Measurements from ENCODE around the gene TMPRSS9. TPM values are rescaled to one million over a fixed set of nuclear protein-coding genes. Genes with fewer than 3 reads are reported as not detected.

Gene TMPRSS9
- total RNA-seq, 1 experiment from 2014 or later = 0.23 TPM

DNA sequence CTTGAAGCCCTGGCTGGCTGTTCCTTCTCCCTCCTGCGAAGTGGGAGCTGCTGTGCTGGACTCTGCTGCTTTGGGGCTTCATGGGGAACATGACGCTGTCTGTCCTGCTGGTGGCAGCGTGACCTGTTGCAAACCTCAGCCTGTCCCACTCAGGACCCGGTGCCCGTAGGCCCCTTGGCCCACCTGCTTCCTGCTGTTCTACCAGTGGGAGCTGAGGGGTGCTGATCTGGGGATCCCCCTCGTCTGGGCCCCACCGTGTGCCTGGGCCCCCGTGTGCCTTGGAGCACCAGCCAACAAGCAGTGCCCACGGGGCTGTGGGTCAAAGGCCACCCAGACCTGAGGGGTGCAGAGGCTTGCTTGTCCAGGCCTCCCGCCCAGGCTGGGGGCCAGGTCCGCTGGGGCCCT is 26.3 kb upstream of the TMPRSS9 start:
- TF ChIP-seq CTCF (IDR thresholded peaks at IDR 0.05) (no peak; the same call in 1 of the 2 replicates), POLR2AphosphoS5 (IDR thresholded peaks at IDR 0.05; ENCODE audit: low read depth, low read length) (no peak), TCF7L2 (IDR thresholded peaks at IDR 0.05; ENCODE audit: low read depth, low read length) (no peak), SIN3A (IDR thresholded peaks at IDR 0.05; ENCODE audit: borderline replicate concordance, insufficient read depth, low read depth, low read length) (no peak)
- TF ChIP-seq, protein P1, sequence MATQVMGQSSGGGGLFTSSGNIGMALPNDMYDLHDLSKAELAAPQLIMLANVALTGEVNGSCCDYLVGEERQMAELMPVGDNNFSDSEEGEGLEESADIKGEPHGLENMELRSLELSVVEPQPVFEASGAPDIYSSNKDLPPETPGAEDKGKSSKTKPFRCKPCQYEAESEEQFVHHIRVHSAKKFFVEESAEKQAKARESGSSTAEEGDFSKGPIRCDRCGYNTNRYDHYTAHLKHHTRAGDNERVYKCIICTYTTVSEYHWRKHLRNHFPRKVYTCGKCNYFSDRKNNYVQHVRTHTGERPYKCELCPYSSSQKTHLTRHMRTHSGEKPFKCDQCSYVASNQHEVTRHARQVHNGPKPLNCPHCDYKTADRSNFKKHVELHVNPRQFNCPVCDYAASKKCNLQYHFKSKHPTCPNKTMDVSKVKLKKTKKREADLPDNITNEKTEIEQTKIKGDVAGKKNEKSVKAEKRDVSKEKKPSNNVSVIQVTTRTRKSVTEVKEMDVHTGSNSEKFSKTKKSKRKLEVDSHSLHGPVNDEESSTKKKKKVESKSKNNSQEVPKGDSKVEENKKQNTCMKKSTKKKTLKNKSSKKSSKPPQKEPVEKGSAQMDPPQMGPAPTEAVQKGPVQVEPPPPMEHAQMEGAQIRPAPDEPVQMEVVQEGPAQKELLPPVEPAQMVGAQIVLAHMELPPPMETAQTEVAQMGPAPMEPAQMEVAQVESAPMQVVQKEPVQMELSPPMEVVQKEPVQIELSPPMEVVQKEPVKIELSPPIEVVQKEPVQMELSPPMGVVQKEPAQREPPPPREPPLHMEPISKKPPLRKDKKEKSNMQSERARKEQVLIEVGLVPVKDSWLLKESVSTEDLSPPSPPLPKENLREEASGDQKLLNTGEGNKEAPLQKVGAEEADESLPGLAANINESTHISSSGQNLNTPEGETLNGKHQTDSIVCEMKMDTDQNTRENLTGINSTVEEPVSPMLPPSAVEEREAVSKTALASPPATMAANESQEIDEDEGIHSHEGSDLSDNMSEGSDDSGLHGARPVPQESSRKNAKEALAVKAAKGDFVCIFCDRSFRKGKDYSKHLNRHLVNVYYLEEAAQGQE (IDR thresholded peaks at IDR 0.05; ENCODE audit: insufficient read depth in 1 of 2, low read depth in 2 of 2, low read length in 1 of 2) = no peak
- Histone ChIP-seq H3K27ac (ENCODE audit: low read length) (no peak overlapping the region), H3K4me1 (ENCODE audit: control insufficient read depth, insufficient read depth, low read length) (peaks cover 11% of the 10 kb centered on the region), H3K36me3 (ENCODE audit: control insufficient read depth, insufficient read depth, low read length) (peaks cover 3% of the 10 kb centered on the region; the same call in 1 of the 2 replicates), H3K9me3 (ENCODE audit: control insufficient read depth, insufficient read depth, low read depth, low read length) (no peaks in the 10 kb centered on the region), H3K27me3 (ENCODE audit: control insufficient read depth, insufficient read depth, low read length) (no peaks in the 10 kb centered on the region), H3K4me3 (ENCODE audit: low read depth in 2 of 2, low read length in 2 of 2) (no peak overlapping the region)
- BruUV-seq (replicated peaks) = no TSS peak
- DNase-seq (ENCODE audit: low read depth, low spot score) (no peak), ATAC-seq (no peak)
- intact Hi-C loops (cut with micrococcal nuclease; ENCODE audit: unreplicated experiment) = no loop called here
- POLR2A ChIA-PET = no interaction called here
- in situ Hi-C loops (cut with HindIII; ENCODE audit: low pct_unique_long_range_greater_than_20kb, low sequenced_read_pairs) = no loop called here
- CTCF ChIA-PET = no interaction called here

- Histone ChIP-seq H3K27me3 (ENCODE audit: control insufficient read depth, insufficient read depth, low read length) (no peaks in the 10 kb centered on the region), H3K4me3 (ENCODE audit: low read depth in 2 of 2, low read length in 2 of 2) (no peak overlapping the region), H3K9me3 (ENCODE audit: control insufficient read depth, insufficient read depth, low read depth, low read length) (no peaks in the 10 kb centered on the region), H3K36me3 (ENCODE audit: control insufficient read depth, insufficient read depth, low read length) (peaks cover under 1% of the 10 kb centered on the region; the same call in 1 of the 2 replicates), H3K4me1 (ENCODE audit: control insufficient read depth, insufficient read depth, low read length) (peaks cover 11% of the 10 kb centered on the region), H3K27ac (ENCODE audit: low read length) (no peak overlapping the region)
- DNase-seq (ENCODE audit: low read depth, low spot score) (no peak), ATAC-seq (no peak)
- no peak for TF ChIP-seq TCF7L2 (IDR thresholded peaks at IDR 0.05; ENCODE audit: low read depth, low read length)
- TF ChIP-seq POLR2AphosphoS5 (IDR thresholded peaks at IDR 0.05; ENCODE audit: low read depth, low read length) = no peak
- in situ Hi-C loops (cut with HindIII; ENCODE audit: low pct_unique_long_range_greater_than_20kb, low sequenced_read_pairs) (no loop called here), intact Hi-C loops (cut with micrococcal nuclease; ENCODE audit: unreplicated experiment) (no loop called here)
- ChIA-PET CTCF (no interaction called here), POLR2A (no interaction called here)
- no TSS peak for BruUV-seq (replicated peaks)
Measured at GRCh38 chr19:2334426-2334825, 25.6 kb upstream of the TMPRSS9 start.

- H3K9me3 ChIP-seq (ENCODE audit: control insufficient read depth, insufficient read depth, low read depth, low read length) = no peaks in the 10 kb centered on the region
- no peak overlapping the region for H3K4me3 ChIP-seq (ENCODE audit: low read depth in 2 of 2, low read length in 2 of 2)
- H3K27ac ChIP-seq (ENCODE audit: low read length) = no peak overlapping the region
- no peaks in the 10 kb centered on the region for H3K27me3 ChIP-seq (ENCODE audit: control insufficient read depth, insufficient read depth, low read length)
- CTCF ChIA-PET = no interaction called here
- POLR2A ChIA-PET = no interaction called here
- peaks cover 11% of the 10 kb centered on the region for H3K4me1 ChIP-seq (ENCODE audit: control insufficient read depth, insufficient read depth, low read length)
- TF ChIP-seq POLR2AphosphoS5 (IDR thresholded peaks at IDR 0.05; ENCODE audit: low read depth, low read length) (no peak), SIN3A (IDR thresholded peaks at IDR 0.05; ENCODE audit: borderline replicate concordance, insufficient read depth, low read depth, low read length) (no peak), CTCF (IDR thresholded peaks at IDR 0.05) (no peak), TCF7L2 (IDR thresholded peaks at IDR 0.05; ENCODE audit: low read depth, low read length) (no peak)
- TF ChIP-seq, protein P1 (IDR thresholded peaks at IDR 0.05; ENCODE audit: insufficient read depth in 1 of 2, low read depth in 2 of 2, low read length in 1 of 2) = no peak
- H3K36me3 ChIP-seq (ENCODE audit: control insufficient read depth, insufficient read depth, low read length) = no peaks in the 10 kb centered on the region
- in situ Hi-C loops (cut with HindIII; ENCODE audit: low pct_unique_long_range_greater_than_20kb, low sequenced_read_pairs) = no loop called here
- DNase-seq (ENCODE audit: low read depth, low spot score) (no peak), ATAC-seq (no peak)
- intact Hi-C loops (cut with micrococcal nuclease; ENCODE audit: unreplicated experiment) = no loop called here
- BruUV-seq (replicated peaks) = no TSS peak
Measured at GRCh38 chr19:2334986-2335846, 24.8 kb upstream of the TMPRSS9 start.
